Measurements from ENCODE around the gene SLCO1A2.

SLCO1A2 gene

DNA sequence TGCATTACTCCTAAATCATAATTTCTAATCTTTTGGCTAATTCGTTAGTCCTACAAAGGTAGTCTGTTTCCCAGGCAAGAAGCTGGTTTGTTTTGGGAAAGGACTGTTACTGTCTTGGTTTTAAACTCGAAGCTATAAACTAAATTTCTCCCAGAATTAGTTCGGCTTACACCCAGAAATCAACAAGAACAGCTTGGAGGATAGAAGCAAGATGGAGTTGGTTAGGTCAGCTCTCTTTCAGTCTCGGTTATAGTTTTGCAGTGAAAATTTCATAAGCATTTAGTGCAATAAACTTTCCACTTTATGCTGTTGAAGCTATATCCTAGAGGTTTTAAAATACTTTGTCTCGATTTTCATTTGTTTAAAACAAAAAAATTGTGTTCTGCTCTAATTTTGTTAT lies 100.3 kb downstream of the SLCO1A2 start:
- no peak for DNase-seq
- in situ Hi-C loops (cut with MboI; ENCODE audit: low pct_unique_long_range_greater_than_20kb, low sequenced_read_pairs): no loop called here

DNA sequence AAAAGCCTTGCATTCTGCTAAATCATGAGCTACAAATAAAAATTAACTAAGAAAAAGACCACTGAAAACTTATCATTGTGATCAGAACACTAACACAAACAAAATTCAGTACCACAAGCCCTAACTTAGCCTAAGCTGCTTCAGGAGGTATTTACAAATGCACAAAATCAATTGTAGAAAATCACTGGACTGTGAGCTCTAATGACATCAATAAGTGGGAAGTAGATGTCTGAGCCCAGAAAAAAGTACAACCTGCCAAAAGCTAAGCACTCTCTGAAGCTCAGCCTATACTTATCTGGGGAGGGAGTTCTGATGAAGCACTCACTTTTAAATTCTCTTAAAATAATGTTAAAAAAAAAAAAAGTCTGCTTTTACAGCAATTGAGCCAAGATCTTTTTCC lies 110.8 kb downstream of the SLCO1A2 start:
- DNase-seq: no peak

DNA sequence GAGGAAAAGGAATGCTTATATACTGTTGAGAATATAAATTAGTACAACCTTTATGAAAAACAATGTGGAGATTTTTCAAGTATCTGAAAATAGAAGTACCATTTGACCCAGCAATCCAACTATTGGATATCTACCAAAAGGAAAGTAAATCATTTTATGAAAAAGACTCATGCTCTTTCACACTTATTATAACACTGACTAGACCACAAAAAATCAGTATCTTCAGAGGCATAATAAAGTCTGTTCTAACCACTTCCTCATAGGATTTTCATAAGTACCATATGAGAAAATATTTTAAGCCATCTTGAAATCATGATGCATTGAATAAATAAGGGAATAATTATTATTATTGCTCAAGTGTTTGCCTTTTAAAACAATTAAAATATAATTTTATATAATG lies 112.9 kb downstream of the SLCO1A2 start:
- in situ Hi-C loops (cut with MboI; ENCODE audit: low pct_unique_long_range_greater_than_20kb, low sequenced_read_pairs): no loop called here
- no peak for DNase-seq

More for the DNA sequence above, 110.8 kb downstream of the SLCO1A2 start:
- in situ Hi-C loops (cut with MboI; ENCODE audit: low pct_unique_long_range_greater_than_20kb, low sequenced_read_pairs): no loop called here

DNA sequence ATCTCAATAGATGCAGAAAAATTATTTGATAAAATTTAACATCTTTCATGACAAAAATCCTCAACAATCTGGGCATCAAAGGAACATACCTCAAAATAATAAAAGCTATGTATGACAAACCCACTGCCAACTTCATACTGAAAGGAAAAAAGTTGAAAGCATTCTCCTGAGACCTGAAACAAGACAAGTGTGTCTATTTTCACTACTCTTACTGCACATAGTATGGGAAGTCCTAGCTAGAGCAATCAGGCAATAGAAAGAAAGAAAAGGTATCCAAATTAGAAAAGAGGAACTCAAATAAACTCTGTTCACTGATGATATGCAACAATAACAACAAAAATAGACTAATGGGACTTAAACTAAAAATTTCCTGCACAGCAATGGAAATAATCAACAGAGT lies 113.6 kb downstream of the SLCO1A2 start:
- in situ Hi-C loops (cut with MboI; ENCODE audit: low pct_unique_long_range_greater_than_20kb, low sequenced_read_pairs): no loop called here
- DNase-seq: no peak

DNA sequence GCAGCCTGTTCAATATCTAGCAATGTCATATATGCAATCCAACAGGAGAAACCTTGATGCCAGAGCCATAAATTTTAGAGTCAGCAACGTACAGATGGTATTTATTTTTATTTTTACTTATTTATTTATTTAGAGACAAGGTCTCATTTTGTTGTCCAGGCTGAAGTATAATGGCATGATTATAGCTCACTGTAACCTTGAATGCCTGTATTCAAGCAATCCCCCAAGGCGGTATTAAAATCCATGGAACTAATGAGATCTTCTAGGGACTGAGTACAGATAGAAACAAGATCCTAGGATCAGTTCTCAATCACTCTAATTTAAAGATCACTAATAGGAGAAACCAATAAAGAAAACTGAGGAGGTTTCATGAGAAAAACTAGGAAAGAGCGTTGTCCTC lies 114.5 kb downstream of the SLCO1A2 start:
- no peak for DNase-seq
- in situ Hi-C loops (cut with MboI; ENCODE audit: low pct_unique_long_range_greater_than_20kb, low sequenced_read_pairs): no loop called here

DNA sequence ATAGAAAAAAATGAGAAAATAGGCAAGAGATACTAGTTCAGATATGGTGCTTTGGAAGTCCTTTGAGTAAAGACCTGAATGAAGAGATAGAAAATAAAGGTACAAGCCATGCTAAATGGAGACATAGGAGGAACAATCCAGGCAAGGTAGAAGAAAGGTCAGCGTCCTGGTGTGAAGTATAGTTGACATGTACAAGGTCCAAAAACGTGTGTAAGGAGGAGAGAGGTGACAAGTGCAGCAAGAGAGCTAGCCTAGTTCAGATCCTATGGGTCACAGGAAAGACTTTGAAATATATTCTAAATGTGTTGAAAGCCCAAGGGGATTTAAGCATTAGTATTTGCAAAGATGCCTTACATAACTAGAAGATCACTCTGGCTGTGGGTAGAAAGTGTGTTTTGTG lies 115.5 kb downstream of the SLCO1A2 start:
- in situ Hi-C loops (cut with MboI; ENCODE audit: low pct_unique_long_range_greater_than_20kb, low sequenced_read_pairs): no loop called here
- no peak for DNase-seq
